GM23338 (cell line): ENCODE measurements around the gene KRTAP17-1. TPM values are rescaled to one million over a fixed set of nuclear protein-coding genes. Genes with fewer than 3 reads are reported as not detected.

Experiments used
- ATAC-seq: fragments of 200-7000 bp; cut with Tn5 transposase; 3 replicates; pipeline ENCODE4 v1.9.1; 2020
- DNase-seq: peaks from one replicate; pipeline ENCODE4 v3.0.0-alpha.2; 2015; ENCODE audit warnings: low spot score
- H2AFZ ChIP-seq: fragments of 200-600 bp; sonication (generic); 2 replicates; pipeline ENCODE4 v1.8.0; 2016; ENCODE audit warnings: antibody characterized with exemption, mild to moderate bottlenecking, moderate library complexity
- H3F3A ChIP-seq: fragments of 200-600 bp; sonication (generic); replicated peaks from 2 replicates; pipeline ENCODE4 v1.8.0; 2017; ENCODE audit warnings: antibody characterized with exemption, mixed run types, low read depth
- H3K27ac ChIP-seq: fragments of 200-600 bp; sonication (generic); 2 replicates; pipeline ENCODE4 v1.6.1; 2016; ENCODE audit warnings: low read depth
- H3K27me3 ChIP-seq: fragments of 200-600 bp; sonication (generic); 2 replicates; pipeline ENCODE4 v1.8.0; 2016; ENCODE audit warnings: mild to moderate bottlenecking, mixed run types, moderate library complexity; ENCODE audit not compliant: insufficient read depth
- H3K36me3 ChIP-seq: fragments of 200-600 bp; sonication (generic); 2 replicates; pipeline ENCODE4 v1.8.0; 2016; ENCODE audit warnings: mild to moderate bottlenecking; ENCODE audit not compliant: insufficient read depth
- H3K4me1 ChIP-seq: fragments of 200-600 bp; sonication (generic); 2 replicates; pipeline ENCODE4 v1.8.0; 2016; ENCODE audit warnings: mild to moderate bottlenecking, moderate library complexity; ENCODE audit not compliant: insufficient read depth
- H3K4me2 ChIP-seq: fragments of 200-600 bp; sonication (generic); 2 replicates; pipeline ENCODE4 v1.7.1; 2017; ENCODE audit warnings: mixed run types
- H3K4me3 ChIP-seq: fragments of 200-600 bp; sonication (generic); 2 replicates; pipeline ENCODE4 v1.6.1; 2016; ENCODE audit warnings: mixed run types
- H3K79me2 ChIP-seq: fragments of 200-600 bp; sonication (generic); replicated peaks from 2 replicates; pipeline ENCODE4 v1.8.0; 2017; ENCODE audit warnings: mild to moderate bottlenecking; ENCODE audit not compliant: insufficient read depth
- H3K9me2 ChIP-seq: fragments of 200-600 bp; sonication (generic); 2 replicates; pipeline ENCODE4 v1.8.0; 2017; ENCODE audit not compliant: insufficient read depth
- H4K20me1 ChIP-seq: fragments of 200-600 bp; sonication (generic); replicated peaks from 2 replicates; pipeline ENCODE4 v1.8.0; 2017; ENCODE audit warnings: mild to moderate bottlenecking; ENCODE audit not compliant: insufficient read depth
- H3K27ac Mint-ChIP-seq: 2 replicates; pipeline ENCODE4 v1.8.0; 2020; ENCODE audit warnings: inconsistent platforms, mild to moderate bottlenecking, moderate library complexity, mixed read lengths
- H3K27me3 Mint-ChIP-seq: 3 replicates; pipeline ENCODE4 v1.8.0; 2022; ENCODE audit warnings: low read depth, mild to moderate bottlenecking, moderate library complexity, mixed read lengths, inconsistent platforms; ENCODE audit not compliant: insufficient read depth, poor library complexity
- H3K36me3 Mint-ChIP-seq: 3 replicates; pipeline ENCODE4 v1.8.0; 2021; ENCODE audit warnings: low read depth, mild to moderate bottlenecking, inconsistent platforms, moderate library complexity, mixed read lengths
- H3K4me1 Mint-ChIP-seq: 3 replicates; pipeline ENCODE4 v1.8.0; 2020; ENCODE audit warnings: mild to moderate bottlenecking, inconsistent platforms, mixed read lengths
- H3K4me3 Mint-ChIP-seq: 3 replicates; pipeline ENCODE4 v1.8.0; 2021; ENCODE audit warnings: moderate library complexity, mild to moderate bottlenecking, inconsistent platforms, mixed read lengths
- H3K9me3 Mint-ChIP-seq: 3 replicates; pipeline ENCODE4 v1.8.0; 2020; ENCODE audit warnings: moderate library complexity, mild to moderate bottlenecking, inconsistent platforms, mixed read lengths
- EZH2 ChIP-seq: fragments of 200-600 bp; sonication (generic); IDR thresholded peaks from one replicate; pipeline ENCODE4 v1.8.0; 2017; ENCODE audit warnings: antibody characterized with exemption, mild to moderate bottlenecking, low read depth; ENCODE audit not compliant: unreplicated experiment
- EZH2phosphoT487 ChIP-seq: fragments of 200-600 bp; sonication (generic); IDR thresholded peaks from one replicate; pipeline ENCODE4 v1.8.1; 2018; ENCODE audit warnings: antibody characterized with exemption; ENCODE audit not compliant: unreplicated experiment
- JUNB ChIP-seq: IDR thresholded peaks from one replicate; pipeline ENCODE4 v1.6.1; 2016; ENCODE audit warnings: antibody characterized with exemption; ENCODE audit not compliant: unreplicated experiment
- NANOG ChIP-seq: IDR thresholded peaks from 2 replicates; pipeline ENCODE4 v1.6.1; 2016; ENCODE audit warnings: antibody characterized with exemption, borderline replicate concordance
- POLR2AphosphoS5 ChIP-seq: IDR thresholded peaks from 2 replicates; pipeline ENCODE4 v1.6.1; 2016; ENCODE audit warnings: antibody characterized with exemption, low read depth
- STAT1 ChIP-seq: IDR thresholded peaks from one replicate; pipeline ENCODE4 v1.6.1; 2016; ENCODE audit warnings: antibody characterized with exemption; ENCODE audit not compliant: unreplicated experiment
- ZNF114 ChIP-seq: fragments of 250-450 bp; sonication (Bioruptor Pico); IDR thresholded peaks from 2 replicates; pipeline ENCODE4 v1.5.0; 2020; ENCODE audit warnings: mild to moderate bottlenecking, moderate library complexity
- ZNF331 ChIP-seq: fragments of 250-450 bp; sonication (Bioruptor Pico); IDR thresholded peaks from 2 replicates; pipeline ENCODE4 v1.5.0; 2020; ENCODE audit warnings: low read depth, mild to moderate bottlenecking, moderate library complexity
- polyA plus RNA-seq: library from polyadenylated mRNA; unstranded; fragments of >200 nt; fragmentation: Nextera tagmentation; extraction: Ambion mirVana; gene quantifications from 2 replicates; pipeline ENCODE4 v1.2.1, GENCODE V29; 2016
- total RNA-seq: library from RNA; depleted of rRNA; stranded (reverse); fragments of >200 nt; shearing (Covaris generic); gene quantifications from 2 replicates; pipeline ENCODE4 v1.2.3, GENCODE V29; 2014
- TF ChIP-seq, protein P1 (sequence below): fragments of 250-450 bp; sonication (Bioruptor Pico); IDR thresholded peaks from 2 replicates; pipeline ENCODE4 v1.5.0; 2020; ENCODE audit warnings: mild to moderate bottlenecking, moderate library complexity
- TF ChIP-seq, protein P2 (sequence below): IDR thresholded peaks from one replicate; pipeline ENCODE4 v1.6.1; 2018; ENCODE audit warnings: antibody characterized with exemption; ENCODE audit not compliant: unreplicated experiment

Gene KRTAP17-1
- total and polyA plus RNA-seq, 2 experiments from 2014 or later: not detected

- Mint-ChIP-seq H3K27ac (no peak overlapping the region), H3K4me3 (no peak overlapping the region), H3K27me3 (peaks cover 11% of the 10 kb centered on the region), H3K36me3 (no peaks in the 10 kb centered on the region), H3K9me3 (no peaks in the 10 kb centered on the region; the same call in 2 of the 3 replicates), H3K4me1 (no peaks in the 10 kb centered on the region; the same call in 2 of the 3 replicates)
- no peak overlapping the region for H3K27ac ChIP-seq
- no peaks in the 10 kb centered on the region for H3K79me2 ChIP-seq
- H3K36me3 ChIP-seq: no peaks in the 10 kb centered on the region
- no peaks in the 10 kb centered on the region for H3F3A ChIP-seq
- H3K4me3 ChIP-seq: no peak overlapping the region
- H3K4me1 ChIP-seq: no peaks in the 10 kb centered on the region
- DNase-seq: no peak
- TF ChIP-seq POLR2AphosphoS5 (no peak), EZH2 (no peak), ZNF114 (CRISPR knock-in tag) (no peak), STAT1 (no peak), JUNB (no peak), NANOG (no peak), EZH2phosphoT487 (no peak), ZNF331 (CRISPR knock-in tag) (no peak)
- TF ChIP-seq, protein P1, sequence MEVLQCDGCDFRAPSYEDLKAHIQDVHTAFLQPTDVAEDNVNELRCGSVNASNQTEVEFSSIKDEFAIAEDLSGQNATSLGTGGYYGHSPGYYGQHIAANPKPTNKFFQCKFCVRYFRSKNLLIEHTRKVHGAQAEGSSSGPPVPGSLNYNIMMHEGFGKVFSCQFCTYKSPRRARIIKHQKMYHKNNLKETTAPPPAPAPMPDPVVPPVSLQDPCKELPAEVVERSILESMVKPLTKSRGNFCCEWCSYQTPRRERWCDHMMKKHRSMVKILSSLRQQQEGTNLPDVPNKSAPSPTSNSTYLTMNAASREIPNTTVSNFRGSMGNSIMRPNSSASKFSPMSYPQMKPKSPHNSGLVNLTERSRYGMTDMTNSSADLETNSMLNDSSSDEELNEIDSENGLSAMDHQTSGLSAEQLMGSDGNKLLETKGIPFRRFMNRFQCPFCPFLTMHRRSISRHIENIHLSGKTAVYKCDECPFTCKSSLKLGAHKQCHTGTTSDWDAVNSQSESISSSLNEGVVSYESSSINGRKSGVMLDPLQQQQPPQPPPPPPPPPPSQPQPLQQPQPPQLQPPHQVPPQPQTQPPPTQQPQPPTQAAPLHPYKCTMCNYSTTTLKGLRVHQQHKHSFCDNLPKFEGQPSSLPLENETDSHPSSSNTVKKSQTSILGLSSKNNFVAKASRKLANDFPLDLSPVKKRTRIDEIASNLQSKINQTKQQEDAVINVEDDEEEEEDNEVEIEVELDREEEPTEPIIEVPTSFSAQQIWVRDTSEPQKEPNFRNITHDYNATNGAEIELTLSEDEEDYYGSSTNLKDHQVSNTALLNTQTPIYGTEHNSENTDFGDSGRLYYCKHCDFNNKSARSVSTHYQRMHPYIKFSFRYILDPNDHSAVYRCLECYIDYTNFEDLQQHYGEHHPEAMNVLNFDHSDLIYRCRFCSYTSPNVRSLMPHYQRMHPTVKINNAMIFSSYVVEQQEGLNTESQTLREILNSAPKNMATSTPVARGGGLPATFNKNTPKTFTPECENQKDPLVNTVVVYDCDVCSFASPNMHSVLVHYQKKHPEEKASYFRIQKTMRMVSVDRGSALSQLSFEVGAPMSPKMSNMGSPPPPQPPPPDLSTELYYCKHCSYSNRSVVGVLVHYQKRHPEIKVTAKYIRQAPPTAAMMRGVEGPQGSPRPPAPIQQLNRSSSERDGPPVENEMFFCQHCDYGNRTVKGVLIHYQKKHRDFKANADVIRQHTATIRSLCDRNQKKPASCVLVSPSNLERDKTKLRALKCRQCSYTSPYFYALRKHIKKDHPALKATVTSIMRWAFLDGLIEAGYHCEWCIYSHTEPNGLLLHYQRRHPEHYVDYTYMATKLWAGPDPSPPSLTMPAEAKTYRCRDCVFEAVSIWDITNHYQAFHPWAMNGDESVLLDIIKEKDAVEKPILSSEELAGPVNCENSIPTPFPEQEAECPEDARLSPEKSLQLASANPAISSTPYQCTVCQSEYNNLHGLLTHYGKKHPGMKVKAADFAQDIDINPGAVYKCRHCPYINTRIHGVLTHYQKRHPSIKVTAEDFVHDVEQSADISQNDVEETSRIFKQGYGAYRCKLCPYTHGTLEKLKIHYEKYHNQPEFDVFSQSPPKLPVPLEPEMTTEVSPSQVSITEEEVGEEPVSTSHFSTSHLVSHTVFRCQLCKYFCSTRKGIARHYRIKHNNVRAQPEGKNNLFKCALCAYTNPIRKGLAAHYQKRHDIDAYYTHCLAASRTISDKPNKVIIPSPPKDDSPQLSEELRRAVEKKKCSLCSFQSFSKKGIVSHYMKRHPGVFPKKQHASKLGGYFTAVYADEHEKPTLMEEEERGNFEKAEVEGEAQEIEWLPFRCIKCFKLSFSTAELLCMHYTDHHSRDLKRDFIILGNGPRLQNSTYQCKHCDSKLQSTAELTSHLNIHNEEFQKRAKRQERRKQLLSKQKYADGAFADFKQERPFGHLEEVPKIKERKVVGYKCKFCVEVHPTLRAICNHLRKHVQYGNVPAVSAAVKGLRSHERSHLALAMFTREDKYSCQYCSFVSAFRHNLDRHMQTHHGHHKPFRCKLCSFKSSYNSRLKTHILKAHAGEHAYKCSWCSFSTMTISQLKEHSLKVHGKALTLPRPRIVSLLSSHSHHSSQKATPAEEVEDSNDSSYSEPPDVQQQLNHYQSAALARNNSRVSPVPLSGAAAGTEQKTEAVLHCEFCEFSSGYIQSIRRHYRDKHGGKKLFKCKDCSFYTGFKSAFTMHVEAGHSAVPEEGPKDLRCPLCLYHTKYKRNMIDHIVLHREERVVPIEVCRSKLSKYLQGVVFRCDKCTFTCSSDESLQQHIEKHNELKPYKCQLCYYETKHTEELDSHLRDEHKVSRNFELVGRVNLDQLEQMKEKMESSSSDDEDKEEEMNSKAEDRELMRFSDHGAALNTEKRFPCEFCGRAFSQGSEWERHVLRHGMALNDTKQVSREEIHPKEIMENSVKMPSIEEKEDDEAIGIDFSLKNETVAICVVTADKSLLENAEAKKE (CRISPR knock-in tag): no peak
- TF ChIP-seq, protein P2, sequence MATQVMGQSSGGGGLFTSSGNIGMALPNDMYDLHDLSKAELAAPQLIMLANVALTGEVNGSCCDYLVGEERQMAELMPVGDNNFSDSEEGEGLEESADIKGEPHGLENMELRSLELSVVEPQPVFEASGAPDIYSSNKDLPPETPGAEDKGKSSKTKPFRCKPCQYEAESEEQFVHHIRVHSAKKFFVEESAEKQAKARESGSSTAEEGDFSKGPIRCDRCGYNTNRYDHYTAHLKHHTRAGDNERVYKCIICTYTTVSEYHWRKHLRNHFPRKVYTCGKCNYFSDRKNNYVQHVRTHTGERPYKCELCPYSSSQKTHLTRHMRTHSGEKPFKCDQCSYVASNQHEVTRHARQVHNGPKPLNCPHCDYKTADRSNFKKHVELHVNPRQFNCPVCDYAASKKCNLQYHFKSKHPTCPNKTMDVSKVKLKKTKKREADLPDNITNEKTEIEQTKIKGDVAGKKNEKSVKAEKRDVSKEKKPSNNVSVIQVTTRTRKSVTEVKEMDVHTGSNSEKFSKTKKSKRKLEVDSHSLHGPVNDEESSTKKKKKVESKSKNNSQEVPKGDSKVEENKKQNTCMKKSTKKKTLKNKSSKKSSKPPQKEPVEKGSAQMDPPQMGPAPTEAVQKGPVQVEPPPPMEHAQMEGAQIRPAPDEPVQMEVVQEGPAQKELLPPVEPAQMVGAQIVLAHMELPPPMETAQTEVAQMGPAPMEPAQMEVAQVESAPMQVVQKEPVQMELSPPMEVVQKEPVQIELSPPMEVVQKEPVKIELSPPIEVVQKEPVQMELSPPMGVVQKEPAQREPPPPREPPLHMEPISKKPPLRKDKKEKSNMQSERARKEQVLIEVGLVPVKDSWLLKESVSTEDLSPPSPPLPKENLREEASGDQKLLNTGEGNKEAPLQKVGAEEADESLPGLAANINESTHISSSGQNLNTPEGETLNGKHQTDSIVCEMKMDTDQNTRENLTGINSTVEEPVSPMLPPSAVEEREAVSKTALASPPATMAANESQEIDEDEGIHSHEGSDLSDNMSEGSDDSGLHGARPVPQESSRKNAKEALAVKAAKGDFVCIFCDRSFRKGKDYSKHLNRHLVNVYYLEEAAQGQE: no peak
- no peak overlapping the region for H3K4me2 ChIP-seq
- H3K9me2 ChIP-seq: no peaks in the 10 kb centered on the region
- H4K20me1 ChIP-seq: no peaks in the 10 kb centered on the region
- no peak overlapping the region for H2AFZ ChIP-seq
- H3K27me3 ChIP-seq: no peaks in the 10 kb centered on the region
- ATAC-seq: no peak
Measured at GRCh38 chr17:41327411-41328120, 12.1 kb upstream of the KRTAP17-1 start.
